IPS-20b (cell line): ENCODE results near the gene TCF12.

Experiments
- H3K27ac ChIP-seq: one replicate; pipeline ENCODE4 v1.5.1; 2013; ENCODE audit warnings: low read length
- H3K27me3 ChIP-seq: 2 replicates; pipeline ENCODE4 v1.6.1; 2013; ENCODE audit warnings: mild to moderate bottlenecking, low read length, inconsistent platforms; ENCODE audit not compliant: insufficient read depth
- H3K36me3 ChIP-seq: 2 replicates; pipeline ENCODE4 v1.6.1; 2013; ENCODE audit warnings: low read depth, mild to moderate bottlenecking, inconsistent platforms, low read length, moderate library complexity; ENCODE audit not compliant: insufficient read depth
- H3K4me1 ChIP-seq: 2 replicates; pipeline ENCODE4 v1.6.1; 2013; ENCODE audit warnings: mild to moderate bottlenecking, control low read depth, inconsistent platforms, low read length, moderate library complexity; ENCODE audit not compliant: insufficient read depth
- H3K4me3 ChIP-seq: 2 replicates; pipeline ENCODE4 v1.5.1; 2013; ENCODE audit warnings: mild to moderate bottlenecking, low read length, inconsistent platforms
- H3K9ac ChIP-seq: 2 replicates; pipeline ENCODE4 v1.6.1; 2013; ENCODE audit warnings: low read depth, mild to moderate bottlenecking, inconsistent platforms, low read length, moderate library complexity
- H3K9me3 ChIP-seq: 2 replicates; pipeline ENCODE4 v1.6.1; 2013; ENCODE audit warnings: mild to moderate bottlenecking, low read depth, low read length, inconsistent platforms; ENCODE audit not compliant: insufficient read depth

Gene TCF12

GRCh38 chr15:56968256-56968655 lies 49.8 kb downstream of the TCF12 start:
- no peaks in the 10 kb centered on the region for H3K27me3 ChIP-seq
- H3K9ac ChIP-seq = no peak overlapping the region
- H3K4me3 ChIP-seq = no peak overlapping the region
- no peaks in the 10 kb centered on the region for H3K36me3 ChIP-seq
- no peaks in the 10 kb centered on the region for H3K9me3 ChIP-seq
- peaks cover 28% of the 10 kb centered on the region for H3K4me1 ChIP-seq
- H3K27ac ChIP-seq = no peak overlapping the region

- Histone ChIP-seq H3K4me1 (peaks cover 22% of the 10 kb centered on the region), H3K27ac (no peak overlapping the region), H3K27me3 (no peaks in the 10 kb centered on the region), H3K4me3 (no peak overlapping the region), H3K9ac (no peak overlapping the region), H3K36me3 (no peaks in the 10 kb centered on the region), H3K9me3 (no peaks in the 10 kb centered on the region)
Observed at GRCh38 chr15:56968821-56969220, 50.4 kb downstream of the TCF12 start.

GRCh38 chr15:56969265-56969895 lies 50.9 kb downstream of the TCF12 start:
- no peaks in the 10 kb centered on the region for H3K9me3 ChIP-seq
- H3K27ac ChIP-seq = no peak overlapping the region
- no peaks in the 10 kb centered on the region for H3K27me3 ChIP-seq
- no peak overlapping the region for H3K4me3 ChIP-seq
- H3K4me1 ChIP-seq = peaks cover 18% of the 10 kb centered on the region
- H3K36me3 ChIP-seq = no peaks in the 10 kb centered on the region
- H3K9ac ChIP-seq = no peak overlapping the region

GRCh38 chr15:56971571-56971970 lies 53.1 kb downstream of the TCF12 start:
- H3K27me3 ChIP-seq = no peaks in the 10 kb centered on the region
- no peaks in the 10 kb centered on the region for H3K9me3 ChIP-seq
- no peak overlapping the region for H3K27ac ChIP-seq
- no peaks in the 10 kb centered on the region for H3K36me3 ChIP-seq
- H3K4me3 ChIP-seq = no peak overlapping the region
- peaks cover 18% of the 10 kb centered on the region for H3K4me1 ChIP-seq
- H3K9ac ChIP-seq = no peak overlapping the region

- no peak overlapping the region for H3K9ac ChIP-seq
- no peaks in the 10 kb centered on the region for H3K9me3 ChIP-seq
- H3K27ac ChIP-seq = no peak overlapping the region
- no peak overlapping the region for H3K4me3 ChIP-seq
- H3K27me3 ChIP-seq = no peaks in the 10 kb centered on the region
- H3K36me3 ChIP-seq = no peaks in the 10 kb centered on the region
- peaks cover 18% of the 10 kb centered on the region for H3K4me1 ChIP-seq
Observed at GRCh38 chr15:56972016-56972415, 53.6 kb downstream of the TCF12 start.

GRCh38 chr15:56972426-56972825 lies 54.0 kb downstream of the TCF12 start:
- H3K36me3 ChIP-seq = no peaks in the 10 kb centered on the region
- H3K4me3 ChIP-seq = no peak overlapping the region
- no peak overlapping the region for H3K9ac ChIP-seq
- no peaks in the 10 kb centered on the region for H3K27me3 ChIP-seq
- no peak overlapping the region for H3K27ac ChIP-seq
- H3K4me1 ChIP-seq = peaks cover 18% of the 10 kb centered on the region
- no peaks in the 10 kb centered on the region for H3K9me3 ChIP-seq

GRCh38 chr15:56973463-56973862 lies 55.0 kb downstream of the TCF12 start:
- Histone ChIP-seq H3K4me1 (peaks cover 17% of the 10 kb centered on the region), H3K9me3 (no peaks in the 10 kb centered on the region), H3K36me3 (no peaks in the 10 kb centered on the region), H3K9ac (no peak overlapping the region), H3K27me3 (no peaks in the 10 kb centered on the region), H3K27ac (no peak overlapping the region), H3K4me3 (no peak overlapping the region)

GRCh38 chr15:56977232-56977631 lies 58.8 kb downstream of the TCF12 start:
- Histone ChIP-seq H3K9me3 (no peaks in the 10 kb centered on the region), H3K36me3 (no peaks in the 10 kb centered on the region), H3K27ac (no peak overlapping the region), H3K4me3 (no peak overlapping the region), H3K4me1 (peaks cover 4% of the 10 kb centered on the region), H3K9ac (no peak overlapping the region), H3K27me3 (no peaks in the 10 kb centered on the region)

- Histone ChIP-seq H3K4me1 (peaks cover 4% of the 10 kb centered on the region), H3K9me3 (no peaks in the 10 kb centered on the region), H3K27me3 (no peaks in the 10 kb centered on the region), H3K27ac (no peak overlapping the region), H3K4me3 (no peak overlapping the region), H3K36me3 (no peaks in the 10 kb centered on the region), H3K9ac (no peak overlapping the region)
Observed at GRCh38 chr15:56978898-56979662, 60.6 kb downstream of the TCF12 start.

- Histone ChIP-seq H3K27me3 (no peaks in the 10 kb centered on the region), H3K9me3 (no peaks in the 10 kb centered on the region), H3K4me1 (peaks cover 12% of the 10 kb centered on the region), H3K4me3 (no peak overlapping the region), H3K9ac (no peak overlapping the region), H3K27ac (no peak overlapping the region), H3K36me3 (no peaks in the 10 kb centered on the region)
Observed at GRCh38 chr15:56980473-56980872, 62.0 kb downstream of the TCF12 start.

GRCh38 chr15:56981160-56981559 lies 62.7 kb downstream of the TCF12 start:
- Histone ChIP-seq H3K36me3 (no peaks in the 10 kb centered on the region), H3K4me3 (no peak overlapping the region), H3K9me3 (no peaks in the 10 kb centered on the region), H3K27me3 (no peaks in the 10 kb centered on the region), H3K9ac (no peak overlapping the region), H3K4me1 (peaks cover 14% of the 10 kb centered on the region), H3K27ac (no peak overlapping the region)

GRCh38 chr15:56982987-56983386 lies 64.5 kb downstream of the TCF12 start:
- H3K4me3 ChIP-seq = no peak overlapping the region
- H3K27me3 ChIP-seq = no peaks in the 10 kb centered on the region
- H3K9ac ChIP-seq = no peak overlapping the region
- H3K36me3 ChIP-seq = no peaks in the 10 kb centered on the region
- H3K4me1 ChIP-seq = peaks cover 18% of the 10 kb centered on the region
- H3K27ac ChIP-seq = no peak overlapping the region
- H3K9me3 ChIP-seq = no peaks in the 10 kb centered on the region
